ENCODE measurements around the gene ACTN1. TPM values are rescaled to one million over a fixed set of nuclear protein-coding genes. Genes with fewer than 3 reads are reported as not detected.

The ACTN1 gene
- total RNA-seq, 1 donor from 2014 or later = 98.6 TPM

- intact Hi-C loops (cut with micrococcal nuclease) = no loop called here
Measured at GRCh38 chr14:68951800-68952530, 27.1 kb downstream of the ACTN1 start.

- intact Hi-C loops (cut with micrococcal nuclease) = no loop called here
Measured at GRCh38 chr14:68951035-68951797, 27.9 kb downstream of the ACTN1 start.

GRCh38 chr14:68950111-68950510 is 29.0 kb downstream of the ACTN1 start:
- intact Hi-C loops (cut with micrococcal nuclease) = no loop called here

GRCh38 chr14:68949601-68949965 is 29.5 kb downstream of the ACTN1 start:
- intact Hi-C loops (cut with micrococcal nuclease) = no loop called here

- intact Hi-C loops (cut with micrococcal nuclease) = no loop called here
Measured at GRCh38 chr14:68948686-68949600, 30.2 kb downstream of the ACTN1 start.

GRCh38 chr14:68947802-68948201 is 31.3 kb downstream of the ACTN1 start:
- intact Hi-C loops (cut with micrococcal nuclease) = no loop called here

GRCh38 chr14:68946489-68946822 is 32.6 kb downstream of the ACTN1 start:
- intact Hi-C loops (cut with micrococcal nuclease) = no loop called here

- intact Hi-C loops (cut with micrococcal nuclease) = no loop called here
Measured at GRCh38 chr14:68945585-68946488, 33.3 kb downstream of the ACTN1 start.

- intact Hi-C loops (cut with micrococcal nuclease) = no loop called here
Measured at GRCh38 chr14:68945190-68945584, 33.9 kb downstream of the ACTN1 start.

- intact Hi-C loops (cut with micrococcal nuclease) = no loop called here
Measured at GRCh38 chr14:68944162-68944561, 34.9 kb downstream of the ACTN1 start.

- intact Hi-C loops (cut with micrococcal nuclease) = no loop called here
Measured at GRCh38 chr14:68943107-68943506, 36.0 kb downstream of the ACTN1 start.

- intact Hi-C loops (cut with micrococcal nuclease) = no loop called here
Measured at GRCh38 chr14:68942296-68943035, 36.6 kb downstream of the ACTN1 start.

GRCh38 chr14:68941820-68942219 is 37.3 kb downstream of the ACTN1 start:
- intact Hi-C loops (cut with micrococcal nuclease) = no loop called here

GRCh38 chr14:68940614-68941185 is 38.4 kb downstream of the ACTN1 start:
- intact Hi-C loops (cut with micrococcal nuclease) = no loop called here

GRCh38 chr14:68939893-68940613 is 39.0 kb downstream of the ACTN1 start:
- intact Hi-C loops (cut with micrococcal nuclease) = no loop called here

- intact Hi-C loops (cut with micrococcal nuclease) = no loop called here
Measured at GRCh38 chr14:68939181-68939892, 39.8 kb downstream of the ACTN1 start.

- intact Hi-C loops (cut with micrococcal nuclease) = no loop called here
Measured at GRCh38 chr14:68938271-68939150, 40.6 kb downstream of the ACTN1 start.
